ENCODE measurements around the gene MZT1. TPM values are rescaled to one million over a fixed set of nuclear protein-coding genes. Genes with fewer than 3 reads are reported as not detected.
A peak's percentile ranks its signal among the peaks of the same experiment; 100 is the strongest.

Gene MZT1, protein sequence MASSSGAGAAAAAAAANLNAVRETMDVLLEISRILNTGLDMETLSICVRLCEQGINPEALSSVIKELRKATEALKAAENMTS
- total RNA-seq (2014; rRNA removed; shearing (Covaris generic)), result 27.2 and 31.1 TPM in 2 replicates
- polyA plus RNA-seq (2016; fragmentation: Nextera tagmentation; extraction: Ambion mirVana), result 22.9 and 24.3 TPM in 2 replicates

DNA sequence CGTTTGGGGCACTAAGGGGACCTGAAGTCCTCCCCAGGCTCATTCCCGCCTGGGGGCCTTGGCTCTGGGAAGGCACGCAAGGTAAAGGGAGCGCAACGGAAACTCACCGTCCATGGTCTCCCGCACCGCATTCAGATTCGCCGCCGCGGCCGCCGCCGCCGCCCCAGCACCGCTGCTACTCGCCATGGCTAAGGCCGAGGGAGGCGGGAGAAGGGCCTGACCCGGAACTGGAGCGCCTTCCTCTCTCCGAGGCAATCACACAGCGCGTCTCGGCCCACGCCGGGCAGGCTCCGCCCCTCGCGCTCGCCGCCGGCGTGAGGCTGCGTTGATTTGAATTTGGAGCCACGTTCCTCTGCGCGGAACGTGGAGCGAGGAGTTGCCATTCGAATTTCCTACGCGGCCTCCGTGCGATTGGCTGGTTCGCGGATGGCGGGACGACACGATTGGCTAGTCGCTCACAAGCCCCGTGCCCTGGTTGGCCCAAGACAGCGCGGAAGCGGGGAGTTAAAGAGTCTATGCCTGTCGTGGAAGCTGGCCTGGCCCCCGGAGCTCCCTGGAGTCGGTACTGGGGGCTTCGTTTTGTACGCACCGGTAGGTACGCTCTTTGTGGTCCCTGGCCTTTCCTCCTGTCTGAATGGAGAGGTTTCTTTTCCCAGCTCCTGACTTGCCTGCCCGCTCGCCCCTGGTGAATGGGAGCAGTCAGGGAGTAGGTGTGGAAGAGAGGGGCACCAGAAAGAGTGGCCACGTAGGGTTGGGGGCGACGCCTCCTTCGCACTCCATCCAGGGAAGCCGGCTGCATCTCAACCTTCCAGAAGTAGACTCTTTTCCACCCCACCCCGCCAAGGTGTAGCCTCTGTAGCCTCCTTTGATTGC is at the start of gene MZT1, which contains the start of gene BORA:
Gene MZT1 (minus strand): TSS at position 213 of the 873 bp plus-strand sequence. CDS start 27 bp downstream, at position 186.
Gene BORA (plus strand): TSS at position 507 of the 873 bp plus-strand sequence. CDS start 1,018 bp downstream, outside the sequence.
- peak within 1 kb of the TSS; percentile 87 for H3K4me3 ChIP-seq
- in situ Hi-C loops (cut with MboI), result no loop called here
- 1% methylated on average over 65 to 66 of the region's 71 CpGs for WGBS, 2 experiments (ENCODE audit: low coverage in 1 of 2, low lambda C conversion rate in 2 of 2, missing lambda C conversion rate in 2 of 2)
- H3K9me2 ChIP-seq (ENCODE audit: insufficient read depth), result no peaks in the 10 kb centered on the region
- H3K4me1 ChIP-seq (ENCODE audit: insufficient read depth), result peaks cover 22% of the 10 kb centered on the region
- no peaks in the 10 kb centered on the region for H3F3A ChIP-seq (ENCODE audit: insufficient read depth)
- H3K9me3 ChIP-seq (ENCODE audit: low read depth), result no peaks in the 10 kb centered on the region
- no peaks in the 10 kb centered on the region for H4K20me1 ChIP-seq (ENCODE audit: insufficient read depth)
- no peaks in the 10 kb centered on the region for H3K27me3 ChIP-seq (replicated peaks; ENCODE audit: insufficient read depth)
- TF ChIP-seq EZH2 (IDR thresholded peaks at IDR 0.05; ENCODE audit: insufficient read depth, poor library complexity, severe bottlenecking) (no peak), EZH2phosphoT487 (IDR thresholded peaks at IDR 0.05; ENCODE audit: insufficient read depth, low read depth) (no peak)
- peaks cover 95% of the 10 kb centered on the region for H3K79me2 ChIP-seq (ENCODE audit: insufficient read depth)
- peak within 1 kb of the TSS; percentile 83 for H3K9ac ChIP-seq
- peak within 1 kb of the TSS; percentile 94 for H2AFZ ChIP-seq
- H3K4me2 ChIP-seq (ENCODE audit: unreplicated experiment), result peak within 1 kb of the TSS; percentile 86
- peaks cover 5% of the 10 kb centered on the region; the same call in 1 of the 2 replicates for H3K36me3 ChIP-seq (ENCODE audit: low read depth)
- H3K27ac ChIP-seq, result 0 out of 2 replicates have a peak within 1 kb of the TSS, but pooled peaks have one; percentile 6
- DNase-seq, result peak; percentile 99

DNA sequence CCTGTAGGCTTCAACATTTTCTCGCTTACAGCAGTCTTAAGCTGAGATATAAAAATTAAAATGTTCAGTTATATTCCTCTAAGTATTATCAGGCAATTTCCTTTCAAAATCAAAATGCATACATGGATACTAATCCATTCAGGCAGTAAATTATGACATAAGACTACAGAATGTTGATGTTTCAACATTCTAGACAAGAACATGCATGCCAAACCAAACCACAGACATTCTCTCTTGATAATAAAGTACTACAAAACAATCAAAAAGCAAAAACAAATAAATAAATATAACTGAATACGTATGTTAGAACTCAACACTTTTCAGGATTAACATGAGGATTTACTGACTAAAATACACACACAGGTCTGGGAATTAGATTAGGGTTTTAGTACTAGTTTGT is 46.6 kb upstream of the MZT1 start:
- H3K4me1 ChIP-seq (ENCODE audit: insufficient read depth), result no peaks in the 10 kb centered on the region; the same call in 1 of the 2 replicates
- no peak overlapping the region for H3K4me3 ChIP-seq
- H2AFZ ChIP-seq, result no peak overlapping the region
- 77 to 84% methylated on average over 2 of the region's 2 CpGs for WGBS, 2 experiments (ENCODE audit: low coverage in 1 of 2, low lambda C conversion rate in 2 of 2, missing lambda C conversion rate in 2 of 2)
- no peak overlapping the region for H3K9ac ChIP-seq
- H3K36me3 ChIP-seq (ENCODE audit: low read depth), result peaks cover 94% of the 10 kb centered on the region
- H3F3A ChIP-seq (ENCODE audit: insufficient read depth), result peaks cover 6% of the 10 kb centered on the region; the same call in 1 of the 2 replicates
- no peaks in the 10 kb centered on the region for H3K9me2 ChIP-seq (ENCODE audit: insufficient read depth)
- H4K20me1 ChIP-seq (ENCODE audit: insufficient read depth), result no peaks in the 10 kb centered on the region
- no peak for TF ChIP-seq EZH2phosphoT487 (IDR thresholded peaks at IDR 0.05; ENCODE audit: insufficient read depth, low read depth)
- TF ChIP-seq EZH2 (IDR thresholded peaks at IDR 0.05; ENCODE audit: insufficient read depth, poor library complexity, severe bottlenecking), result no peak
- in situ Hi-C loops (cut with MboI), result no loop called here
- no peak overlapping the region for H3K4me2 ChIP-seq (ENCODE audit: unreplicated experiment)
- DNase-seq, result peak; percentile 4
- H3K27ac ChIP-seq, result no peak overlapping the region
- no peaks in the 10 kb centered on the region for H3K9me3 ChIP-seq (ENCODE audit: low read depth)
- no peaks in the 10 kb centered on the region for H3K27me3 ChIP-seq (replicated peaks; ENCODE audit: insufficient read depth)
- peaks cover 49% of the 10 kb centered on the region for H3K79me2 ChIP-seq (ENCODE audit: insufficient read depth)

DNA sequence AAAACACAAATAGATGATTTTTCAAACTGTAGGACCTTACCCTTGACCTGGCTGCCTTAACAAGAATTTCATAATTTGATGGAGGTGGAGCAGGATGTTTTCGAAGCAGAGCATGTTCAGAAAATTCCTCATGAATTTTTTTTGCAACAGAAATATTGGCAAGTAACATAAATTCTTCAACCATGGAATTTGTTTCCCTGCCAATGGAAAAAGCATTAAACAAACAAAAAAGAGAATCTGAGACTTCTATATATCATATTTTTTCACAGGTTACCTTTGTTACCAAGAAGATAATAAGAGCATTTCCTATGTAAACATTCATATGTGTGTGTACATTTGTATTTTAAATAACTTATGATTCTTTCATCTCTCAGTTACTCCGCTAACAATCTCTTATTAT is 36.0 kb upstream of the MZT1 start:
- Histone ChIP-seq H3K4me1 (ENCODE audit: insufficient read depth) (no peaks in the 10 kb centered on the region), H3K9me3 (ENCODE audit: low read depth) (no peaks in the 10 kb centered on the region), H3K4me3 (no peak overlapping the region), H3K36me3 (ENCODE audit: low read depth) (peaks cover 99% of the 10 kb centered on the region), H3F3A (ENCODE audit: insufficient read depth) (peaks cover 22% of the 10 kb centered on the region; the same call in 1 of the 2 replicates), H3K4me2 (ENCODE audit: unreplicated experiment) (no peak overlapping the region), H4K20me1 (ENCODE audit: insufficient read depth) (no peaks in the 10 kb centered on the region), H3K9ac (no peak overlapping the region), H3K27ac (no peak overlapping the region), H3K79me2 (ENCODE audit: insufficient read depth) (peaks cover 21% of the 10 kb centered on the region), H3K9me2 (ENCODE audit: insufficient read depth) (no peaks in the 10 kb centered on the region), H3K27me3 (replicated peaks; ENCODE audit: insufficient read depth) (no peaks in the 10 kb centered on the region), H2AFZ (no peak overlapping the region)
- in situ Hi-C loops (cut with MboI), result no loop called here
- DNase-seq, result peak; percentile 8
- TF ChIP-seq EZH2 (IDR thresholded peaks at IDR 0.05; ENCODE audit: insufficient read depth, poor library complexity, severe bottlenecking) (no peak), EZH2phosphoT487 (IDR thresholded peaks at IDR 0.05; ENCODE audit: insufficient read depth, low read depth) (no peak)
- WGBS, 2 experiments (ENCODE audit: low coverage in 1 of 2, low lambda C conversion rate in 2 of 2, missing lambda C conversion rate in 2 of 2), result 54 to 59% methylated on average over 2 of the region's 2 CpGs

DNA sequence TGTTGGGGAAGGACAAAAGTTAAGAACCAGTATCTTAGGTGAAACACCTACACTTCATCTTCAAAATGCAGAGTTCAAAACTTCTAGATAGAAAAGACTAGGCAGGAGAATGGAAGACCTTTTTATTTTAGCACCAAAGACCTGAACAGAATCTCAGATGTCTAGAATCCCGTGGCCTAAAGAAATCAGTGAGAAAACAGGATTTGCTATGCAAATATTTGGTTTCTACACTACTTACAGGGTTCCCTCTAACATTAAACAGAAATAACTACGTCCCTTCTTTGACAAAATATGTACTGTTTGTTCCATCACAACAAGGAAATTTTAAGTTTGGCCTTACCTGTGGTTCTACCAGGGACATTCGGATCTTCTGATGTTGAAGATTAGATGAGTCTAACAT is 32.8 kb upstream of the MZT1 start:
- Histone ChIP-seq H3K36me3 (ENCODE audit: low read depth) (peaks cover 85% of the 10 kb centered on the region), H3K4me2 (ENCODE audit: unreplicated experiment) (no peak overlapping the region), H3K27ac (no peak overlapping the region), H3K9ac (no peak overlapping the region), H4K20me1 (ENCODE audit: insufficient read depth) (no peaks in the 10 kb centered on the region), H3K9me3 (ENCODE audit: low read depth) (no peaks in the 10 kb centered on the region), H2AFZ (no peak overlapping the region), H3K9me2 (ENCODE audit: insufficient read depth) (no peaks in the 10 kb centered on the region), H3K27me3 (replicated peaks; ENCODE audit: insufficient read depth) (no peaks in the 10 kb centered on the region), H3K4me1 (ENCODE audit: insufficient read depth) (no peaks in the 10 kb centered on the region), H3K79me2 (ENCODE audit: insufficient read depth) (peaks cover 13% of the 10 kb centered on the region; the same call in 1 of the 2 replicates), H3F3A (ENCODE audit: insufficient read depth) (peaks cover 31% of the 10 kb centered on the region; the same call in 1 of the 2 replicates), H3K4me3 (no peak overlapping the region)
- in situ Hi-C loops (cut with MboI), result no loop called here
- no peak for DNase-seq
- TF ChIP-seq EZH2 (IDR thresholded peaks at IDR 0.05; ENCODE audit: insufficient read depth, poor library complexity, severe bottlenecking) (no peak), EZH2phosphoT487 (IDR thresholded peaks at IDR 0.05; ENCODE audit: insufficient read depth, low read depth) (no peak)
- WGBS, 2 experiments (ENCODE audit: low coverage in 1 of 2, low lambda C conversion rate in 2 of 2, missing lambda C conversion rate in 2 of 2), result 96 to 100% methylated on average over 3 of the region's 3 CpGs

Measured in GM23248 (cell line).